WTC11 (cell line): ENCODE results near the gene BMPER. TPM values are rescaled to one million over a fixed set of nuclear protein-coding genes. Genes with fewer than 3 reads are reported as not detected.

ENCODE experiments used
- ATAC-seq: fragments of 200-7000 bp; cut with Tn5 transposase; 2 replicates; pipeline ENCODE4 v1.10.0; 2021; ENCODE audit warnings: mild to moderate bottlenecking, moderate library complexity
- CTCF ChIA-PET: fragments of 300-600 bp; sonication (Branson Sonifier 250); formaldehyde crosslinking; loops from one replicate; lab custom pipeline; 2021; ENCODE audit warnings: antibody characterized with exemption; lab: Charles Lee
- POLR2A ChIA-PET: fragments of 350-600 bp; sonication (Branson Sonifier 250); formaldehyde crosslinking; loops from one replicate; lab custom pipeline; 2021; ENCODE audit warnings: antibody characterized with exemption; lab: Charles Lee
- DNase-seq: peaks from one replicate; pipeline ENCODE4 v3.0.0; 2021; ENCODE audit warnings: low spot score
- H3K27ac Mint-ChIP-seq: 2 replicates; pipeline ENCODE4 v1.8.0; 2021; ENCODE audit warnings: mixed read lengths
- H3K27me3 Mint-ChIP-seq: 2 replicates; pipeline ENCODE4 v1.8.0; 2021; ENCODE audit warnings: low read depth, mild to moderate bottlenecking, moderate library complexity, mixed read lengths
- H3K36me3 Mint-ChIP-seq: 2 replicates; pipeline ENCODE4 v1.8.0; 2021; ENCODE audit warnings: mixed read lengths
- H3K4me1 Mint-ChIP-seq: 2 replicates; pipeline ENCODE4 v1.8.0; 2022; ENCODE audit warnings: mixed read lengths
- H3K4me3 Mint-ChIP-seq: 2 replicates; pipeline ENCODE4 v1.8.0; 2021; ENCODE audit warnings: mild to moderate bottlenecking, moderate library complexity, mixed read lengths
- H3K9me3 Mint-ChIP-seq: 2 replicates; pipeline ENCODE4 v1.8.0; 2021; ENCODE audit warnings: mixed read lengths
- ATF3 ChIP-seq: sonication (generic); formaldehyde crosslinking; conservative IDR thresholded peaks from 2 replicates; pipeline ENCODE4 v1.8.1; 2022; ENCODE audit warnings: mild to moderate bottlenecking, missing genetic modification reagents
- CREB1 ChIP-seq: sonication (generic); formaldehyde crosslinking; IDR thresholded peaks from 2 replicates; pipeline ENCODE4 v1.8.0; 2023; ENCODE audit warnings: mild to moderate bottlenecking, missing genetic modification reagents
- E2F4 ChIP-seq: sonication (generic); formaldehyde crosslinking; IDR thresholded peaks from 2 replicates; pipeline ENCODE4 v1.8.1; 2022; ENCODE audit warnings: low read depth, mild to moderate bottlenecking, moderate library complexity, missing genetic modification reagents, borderline replicate concordance
- ESRRA ChIP-seq: sonication (generic); formaldehyde crosslinking; IDR thresholded peaks from 2 replicates; pipeline ENCODE4 v1.8.1; 2022; ENCODE audit warnings: mild to moderate bottlenecking, missing genetic modification reagents, borderline replicate concordance
- FOXK1 ChIP-seq: sonication (generic); formaldehyde crosslinking; IDR thresholded peaks from 2 replicates; pipeline ENCODE4 v1.8.0; 2022; ENCODE audit warnings: mild to moderate bottlenecking, moderate library complexity, missing genetic modification reagents
- FOXP4 ChIP-seq: sonication (generic); formaldehyde crosslinking; IDR thresholded peaks from 2 replicates; pipeline ENCODE4 v1.8.0; 2022; ENCODE audit warnings: mild to moderate bottlenecking, missing genetic modification reagents
- IRF1 ChIP-seq: sonication (generic); formaldehyde crosslinking; IDR thresholded peaks from 2 replicates; pipeline ENCODE4 v1.8.0; 2023; ENCODE audit warnings: missing genetic modification reagents
- JAZF1 ChIP-seq: fragments of 250-450 bp; sonication (Bioruptor Pico); IDR thresholded peaks from 2 replicates; pipeline ENCODE4 v1.9.0; 2021; ENCODE audit warnings: moderate library complexity, mild to moderate bottlenecking, inconsistent platforms
- MLX ChIP-seq: sonication (generic); formaldehyde crosslinking; IDR thresholded peaks from 2 replicates; pipeline ENCODE4 v1.8.1; 2023; ENCODE audit warnings: mild to moderate bottlenecking, missing genetic modification reagents, moderate library complexity
- NFYB ChIP-seq: sonication (generic); formaldehyde crosslinking; conservative IDR thresholded peaks from 2 replicates; pipeline ENCODE4 v1.8.0; 2022; ENCODE audit warnings: low read depth, missing genetic modification reagents
- NR1H2 ChIP-seq: sonication (generic); formaldehyde crosslinking; IDR thresholded peaks from 2 replicates; pipeline ENCODE4 v1.9.0; 2021; ENCODE audit warnings: mild to moderate bottlenecking, moderate library complexity, missing genetic modification reagents
- NR2C2 ChIP-seq: sonication (generic); formaldehyde crosslinking; IDR thresholded peaks from 2 replicates; pipeline ENCODE4 v1.8.0; 2022; ENCODE audit warnings: mild to moderate bottlenecking, missing genetic modification reagents
- RELA ChIP-seq: sonication (generic); formaldehyde crosslinking; IDR thresholded peaks from 2 replicates; pipeline ENCODE4 v1.8.1; 2022; ENCODE audit warnings: missing genetic modification reagents, mild to moderate bottlenecking, borderline replicate concordance
- SMAD3 ChIP-seq: sonication (generic); formaldehyde crosslinking; IDR thresholded peaks from 2 replicates; pipeline ENCODE4 v1.8.0; 2022; ENCODE audit warnings: missing genetic modification reagents, mild to moderate bottlenecking, borderline replicate concordance
- SOX15 ChIP-seq: fragments of 250-450 bp; sonication (Bioruptor Pico); IDR thresholded peaks from 2 replicates; pipeline ENCODE4 v1.9.0; 2021; ENCODE audit warnings: mild to moderate bottlenecking
- TEAD4 ChIP-seq: sonication (generic); formaldehyde crosslinking; IDR thresholded peaks from 2 replicates; pipeline ENCODE4 v1.8.0; 2022; ENCODE audit warnings: mild to moderate bottlenecking, missing genetic modification reagents
- ZNF532 ChIP-seq: fragments of 250-450 bp; sonication (Bioruptor Pico); IDR thresholded peaks from 2 replicates; pipeline ENCODE4 v1.9.0; 2021; ENCODE audit warnings: mild to moderate bottlenecking, borderline replicate concordance
- total RNA-seq: library from RNA; stranded (reverse); gene quantifications from 3 replicates; pipeline ENCODE4 v1.2.3, GENCODE V29; 2021

Gene BMPER
- total RNA-seq, 1 experiment from 2014 or later = 1.9 TPM

GRCh38 chr7:33909755-33910154 is 4.4 kb downstream of the BMPER start:
- Mint-ChIP-seq H3K9me3 (no peaks in the 10 kb centered on the region), H3K27me3 (peaks cover 32% of the 10 kb centered on the region), H3K36me3 (no peaks in the 10 kb centered on the region), H3K27ac (no peak overlapping the region), H3K4me1 (peaks cover 2% of the 10 kb centered on the region; the same call in 1 of the 2 replicates), H3K4me3 (no peak overlapping the region)
- ATAC-seq (no peak), DNase-seq (no peak)
- ChIA-PET CTCF (interaction anchor here (0.6 to 3.3 kb wide), 9 partner anchors 15 to 450 kb away, joined by 3 to 34 read pairs (median 3); no protein-coding TSS in a partner anchor), POLR2A (no interaction called here)
- TF ChIP-seq ESRRA (CRISPR knock-in tag) = no peak
- TF ChIP-seq ZNF532 (CRISPR knock-in tag) = no peak
- TF ChIP-seq NR2C2 (CRISPR knock-in tag) = no peak
- no peak for TF ChIP-seq FOXP4 (CRISPR knock-in tag)
- no peak for TF ChIP-seq E2F4
- no peak for TF ChIP-seq IRF1 (CRISPR knock-in tag)
- no peak for TF ChIP-seq SOX15

- H3K36me3 Mint-ChIP-seq = no peaks in the 10 kb centered on the region
- ChIA-PET CTCF (interaction anchor here (1.6 to 3.3 kb wide), 2 partner anchors 16 to 22 kb away, joined by 5 to 34 read pairs; no protein-coding TSS in a partner anchor), POLR2A (no interaction called here)
- H3K4me1 Mint-ChIP-seq = peaks cover 2% of the 10 kb centered on the region; the same call in 1 of the 2 replicates
- TF ChIP-seq CREB1 = no peak
- TF ChIP-seq FOXK1 (CRISPR knock-in tag) = no peak
- no peak for TF ChIP-seq SOX15
- no peak for TF ChIP-seq JAZF1 (CRISPR knock-in tag)
- TF ChIP-seq RELA (CRISPR knock-in tag) = no peak
- no peak for TF ChIP-seq TEAD4 (CRISPR knock-in tag)
- H3K27ac Mint-ChIP-seq = no peak overlapping the region
- DNase-seq (no peak), ATAC-seq (no peak)
- peaks cover 28% of the 10 kb centered on the region for H3K27me3 Mint-ChIP-seq
- no peak overlapping the region for H3K4me3 Mint-ChIP-seq
- no peaks in the 10 kb centered on the region for H3K9me3 Mint-ChIP-seq
Observed at GRCh38 chr7:33910756-33911155, 5.4 kb downstream of the BMPER start.

- Mint-ChIP-seq H3K27ac (no peak overlapping the region), H3K4me3 (no peak overlapping the region), H3K4me1 (peaks cover 16% of the 10 kb centered on the region), H3K9me3 (no peaks in the 10 kb centered on the region), H3K36me3 (no peaks in the 10 kb centered on the region), H3K27me3 (no peaks in the 10 kb centered on the region; the same call in 1 of the 2 replicates)
- ChIA-PET POLR2A (no interaction called here), CTCF (interaction anchor here (0.9 to 1.5 kb wide), 2 partner anchors 12 to 16 kb away, joined by 3 to 11 read pairs; no protein-coding TSS in a partner anchor)
- TF ChIP-seq SMAD3 (CRISPR knock-in tag) (no peak), ATF3 (CRISPR knock-in tag) (no peak), JAZF1 (CRISPR knock-in tag) (no peak), NFYB (CRISPR knock-in tag) (no peak), NR1H2 (CRISPR knock-in tag) (no peak), MLX (CRISPR knock-in tag) (no peak), FOXK1 (CRISPR knock-in tag) (no peak)
- ATAC-seq (no peak), DNase-seq (no peak)
Observed at GRCh38 chr7:33916357-33917081, 11.2 kb downstream of the BMPER start.
